H1 (cell line): Measurements from ENCODE around the gene RAET1E. TPM values are rescaled to one million over a fixed set of nuclear protein-coding genes. Genes with fewer than 3 reads are reported as not detected.

Experiments used
- CBX8 ChIP-seq: fragments of 300-800, 300-1000 bp; sonication (generic); IDR thresholded peaks from 2 replicates; pipeline ENCODE4 v1.7.1; 2016; ENCODE audit warnings: low read depth, low read length, borderline replicate concordance
- CREB1 ChIP-seq: IDR thresholded peaks from 2 replicates; pipeline ENCODE4 v1.6.1; 2012; ENCODE audit warnings: inconsistent platforms
- E2F6 ChIP-seq: IDR thresholded peaks from 2 replicates; pipeline ENCODE4 v1.6.1; 2012; ENCODE audit warnings: inconsistent platforms
- MAX ChIP-seq: IDR thresholded peaks from 2 replicates; pipeline ENCODE4 v1.6.1; 2012; ENCODE audit warnings: inconsistent platforms
- RAD21 ChIP-seq, 2 experiments: IDR thresholded peaks in 1 of 2; conservative IDR thresholded peaks in 1 of 2; 2 replicates each; pipeline ENCODE4 v1.6.1; 2011; ENCODE audit warnings: low read depth in 2 of 2, low read length in 2 of 2, improper control_type of control experiment in 1 of 2, inconsistent platforms in 1 of 2, mild to moderate bottlenecking in 1 of 2, moderate library complexity in 1 of 2
- polyA plus RNA-seq, 7 experiments: library from polyadenylated mRNA; depleted of rRNA in 3 of 7; stranded (reverse) in 5 of 7; unstranded in 2 of 7; fragments of >200 nt in 5 of 7; fragments of 200-250 nt in 2 of 7; gene quantifications; 1 replicate in 5 of 7; 2 replicates in 1 of 7; 4 replicates in 1 of 7; pipeline versions ENCODE4 v1.2.1 to v1.2.3, GENCODE V29; 2011 to 2013; ENCODE audit warnings: missing spikeins in 2 of 7, mixed read lengths in 2 of 7
- total RNA-seq: library from RNA; stranded (reverse); fragmentation: NEBNext Ultra II Directional; extraction: Animal tissue kit (Norgen Biotek cat#: 25700); gene quantifications from 2 replicates; pipeline ENCODE4 v1.2.1, GENCODE V29; 2021

RAET1E gene
- total and polyA plus RNA-seq, 2 of the 8 experiments (the other 6 are each of a cell fraction or from before 2014, with no cell fraction given), result not detected

DNA sequence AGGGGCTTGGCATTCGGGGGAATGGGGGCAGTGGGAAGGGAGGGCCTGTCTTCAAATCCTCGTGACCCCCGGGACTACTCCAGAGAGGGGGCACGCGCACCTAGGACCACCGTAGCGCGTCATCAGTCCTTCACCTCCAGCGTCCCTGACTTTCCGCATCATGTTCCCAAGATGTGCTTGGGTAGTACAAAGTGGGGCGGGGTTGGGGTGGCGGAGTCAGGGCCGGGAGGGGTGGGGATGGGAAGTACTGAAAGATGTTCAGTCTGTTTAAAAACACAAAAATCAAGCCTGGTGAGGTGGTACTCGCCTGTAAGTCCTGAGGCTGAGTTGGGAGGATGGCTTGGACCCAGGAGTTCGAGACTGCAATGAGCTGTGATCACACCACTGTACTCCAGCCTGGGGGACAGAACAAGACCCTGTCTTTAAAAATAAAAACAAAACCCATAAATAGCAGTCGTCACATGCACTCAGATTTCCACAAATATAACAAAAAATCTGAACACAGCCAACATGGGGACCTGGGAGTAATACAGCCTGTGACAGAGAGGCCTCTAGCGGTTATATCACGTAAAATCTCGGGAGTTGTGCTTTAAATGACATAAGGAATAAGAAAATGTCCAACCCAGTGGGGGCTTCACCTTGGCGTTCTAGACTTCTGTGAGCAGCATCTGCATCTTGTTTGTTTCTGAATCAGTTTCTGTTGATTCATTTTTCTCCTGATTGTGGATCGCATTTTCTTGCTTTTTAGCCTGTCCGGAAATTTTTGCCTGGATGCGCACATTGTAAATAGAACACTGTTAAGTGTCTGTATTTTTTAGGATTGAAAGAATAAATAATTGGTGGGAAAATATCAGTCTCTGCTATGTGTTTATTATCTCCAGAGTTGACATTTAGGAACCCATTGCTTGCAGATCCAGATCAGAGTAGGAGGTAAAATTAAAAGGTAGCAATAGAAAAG is 33.1 kb downstream of the RAET1E start (continued):
- TF ChIP-seq E2F6 (peak; percentile 85), MAX (peak; percentile 73), CREB1 (peak; percentile 97), RAD21 (IDR thresholded peaks at IDR 0.05 in 1 of 2, conservative IDR thresholded peaks at IDR 0.05 in 1 of 2; ENCODE audit: low read depth in 2 of 2, low read length in 2 of 2) (peak; percentile 33 to 47; a peak in 3 of 4 replicates), CBX8 (no peak)
